ENCODE results near the gene RBBP6. TPM values are rescaled to one million over a fixed set of nuclear protein-coding genes. Genes with fewer than 3 reads are reported as not detected.

RBBP6 gene
- total and polyA plus RNA-seq, 9 of the 15 experiments (the other 6 are each of a cell fraction or from before 2014, with no cell fraction given), result 19.2 to 76.6 (median 42.7) TPM

DNA sequence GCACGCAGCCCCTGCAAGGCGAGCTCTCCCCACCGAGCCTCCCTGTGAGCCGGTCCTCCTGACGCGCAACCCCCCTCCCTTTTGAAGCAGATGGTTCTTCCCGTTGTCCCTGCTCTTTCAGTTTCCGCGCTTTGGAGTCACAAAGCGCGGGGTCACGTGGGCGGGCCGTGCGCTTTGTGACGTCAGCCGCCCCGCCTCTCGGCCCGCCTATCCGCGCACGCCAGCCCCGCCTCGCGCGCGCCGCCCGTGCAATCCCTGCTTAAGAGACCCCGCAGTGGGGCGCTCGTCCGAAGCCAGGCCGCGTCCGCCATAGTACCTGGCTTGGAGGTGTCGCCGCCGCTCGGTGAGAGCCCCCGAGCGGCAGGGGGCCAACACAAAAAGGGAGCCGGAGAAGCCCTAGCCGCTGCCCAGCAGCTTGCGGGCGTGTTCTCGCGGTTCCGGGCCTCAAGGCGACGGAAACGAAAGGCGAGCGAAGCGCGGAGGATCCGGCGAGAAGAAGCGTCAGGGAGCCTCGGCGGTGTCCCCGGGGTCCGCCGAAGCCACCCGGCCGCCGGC, at the start of gene RBBP6 (continued):
- no peak for TF ChIP-seq ZNF282 (CRISPR knock-in tag; IDR thresholded peaks at IDR 0.05)
- no peak for TF ChIP-seq TCF7 (IDR thresholded peaks at IDR 0.05; ENCODE audit: borderline replicate concordance)
- TF ChIP-seq, protein P1, sequence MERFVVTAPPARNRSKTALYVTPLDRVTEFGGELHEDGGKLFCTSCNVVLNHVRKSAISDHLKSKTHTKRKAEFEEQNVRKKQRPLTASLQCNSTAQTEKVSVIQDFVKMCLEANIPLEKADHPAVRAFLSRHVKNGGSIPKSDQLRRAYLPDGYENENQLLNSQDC (CRISPR knock-in tag; IDR thresholded peaks at IDR 0.05), result peak; percentile 79; the same call in 1 of the 2 replicates
- TF ChIP-seq, protein P2, sequence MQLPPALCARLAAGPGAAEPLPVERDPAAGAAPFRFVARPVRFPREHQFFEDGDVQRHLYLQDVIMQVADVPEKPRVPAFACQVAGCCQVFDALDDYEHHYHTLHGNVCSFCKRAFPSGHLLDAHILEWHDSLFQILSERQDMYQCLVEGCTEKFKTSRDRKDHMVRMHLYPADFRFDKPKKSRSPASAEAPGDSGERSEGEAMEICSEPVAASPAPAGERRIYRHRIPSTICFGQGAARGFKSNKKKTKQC (CRISPR knock-in tag; IDR thresholded peaks at IDR 0.05), result peak; percentile 24; the same call in 1 of the 2 replicates
- 0 out of 2 replicates have a peak, but pooled peaks have one; percentile 47 for TF ChIP-seq GTF2A2 (tag; IDR thresholded peaks at IDR 0.05)
- TF ChIP-seq, protein P3, sequence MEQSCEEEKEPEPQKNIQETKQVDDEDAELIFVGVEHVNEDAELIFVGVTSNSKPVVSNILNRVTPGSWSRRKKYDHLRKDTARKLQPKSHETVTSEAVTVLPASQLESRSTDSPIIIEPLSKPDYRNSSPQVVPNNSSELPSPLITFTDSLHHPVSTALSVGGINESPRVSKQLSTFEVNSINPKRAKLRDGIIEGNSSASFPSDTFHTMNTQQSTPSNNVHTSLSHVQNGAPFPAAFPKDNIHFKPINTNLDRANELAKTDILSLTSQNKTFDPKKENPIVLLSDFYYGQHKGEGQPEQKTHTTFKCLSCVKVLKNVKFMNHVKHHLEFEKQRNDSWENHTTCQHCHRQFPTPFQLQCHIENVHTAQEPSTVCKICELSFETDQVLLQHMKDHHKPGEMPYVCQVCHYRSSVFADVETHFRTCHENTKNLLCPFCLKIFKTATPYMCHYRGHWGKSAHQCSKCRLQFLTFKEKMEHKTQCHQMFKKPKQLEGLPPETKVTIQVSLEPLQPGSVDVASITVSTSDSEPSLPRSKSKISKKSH (CRISPR knock-in tag; IDR thresholded peaks at IDR 0.05), result no peak
- no peak for TF ChIP-seq HNRNPK (IDR thresholded peaks at IDR 0.05; ENCODE audit: low read depth, low read length, poor library complexity, severe bottlenecking)
- no peak for TF ChIP-seq TSC22D4 (tag; IDR thresholded peaks at IDR 0.05)
- TF ChIP-seq, protein P4, sequence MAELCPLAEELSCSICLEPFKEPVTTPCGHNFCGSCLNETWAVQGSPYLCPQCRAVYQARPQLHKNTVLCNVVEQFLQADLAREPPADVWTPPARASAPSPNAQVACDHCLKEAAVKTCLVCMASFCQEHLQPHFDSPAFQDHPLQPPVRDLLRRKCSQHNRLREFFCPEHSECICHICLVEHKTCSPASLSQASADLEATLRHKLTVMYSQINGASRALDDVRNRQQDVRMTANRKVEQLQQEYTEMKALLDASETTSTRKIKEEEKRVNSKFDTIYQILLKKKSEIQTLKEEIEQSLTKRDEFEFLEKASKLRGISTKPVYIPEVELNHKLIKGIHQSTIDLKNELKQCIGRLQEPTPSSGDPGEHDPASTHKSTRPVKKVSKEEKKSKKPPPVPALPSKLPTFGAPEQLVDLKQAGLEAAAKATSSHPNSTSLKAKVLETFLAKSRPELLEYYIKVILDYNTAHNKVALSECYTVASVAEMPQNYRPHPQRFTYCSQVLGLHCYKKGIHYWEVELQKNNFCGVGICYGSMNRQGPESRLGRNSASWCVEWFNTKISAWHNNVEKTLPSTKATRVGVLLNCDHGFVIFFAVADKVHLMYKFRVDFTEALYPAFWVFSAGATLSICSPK (IDR thresholded peaks at IDR 0.05; ENCODE audit: borderline replicate concordance), result no peak
- no peak for TF ChIP-seq ZNF239 (CRISPR knock-in tag; IDR thresholded peaks at IDR 0.05)
- TF ChIP-seq, protein P5, sequence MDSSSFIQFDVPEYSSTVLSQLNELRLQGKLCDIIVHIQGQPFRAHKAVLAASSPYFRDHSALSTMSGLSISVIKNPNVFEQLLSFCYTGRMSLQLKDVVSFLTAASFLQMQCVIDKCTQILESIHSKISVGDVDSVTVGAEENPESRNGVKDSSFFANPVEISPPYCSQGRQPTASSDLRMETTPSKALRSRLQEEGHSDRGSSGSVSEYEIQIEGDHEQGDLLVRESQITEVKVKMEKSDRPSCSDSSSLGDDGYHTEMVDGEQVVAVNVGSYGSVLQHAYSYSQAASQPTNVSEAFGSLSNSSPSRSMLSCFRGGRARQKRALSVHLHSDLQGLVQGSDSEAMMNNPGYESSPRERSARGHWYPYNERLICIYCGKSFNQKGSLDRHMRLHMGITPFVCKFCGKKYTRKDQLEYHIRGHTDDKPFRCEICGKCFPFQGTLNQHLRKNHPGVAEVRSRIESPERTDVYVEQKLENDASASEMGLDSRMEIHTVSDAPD (CRISPR knock-in tag; IDR thresholded peaks at IDR 0.05), result no peak
- TF ChIP-seq, protein P6, sequence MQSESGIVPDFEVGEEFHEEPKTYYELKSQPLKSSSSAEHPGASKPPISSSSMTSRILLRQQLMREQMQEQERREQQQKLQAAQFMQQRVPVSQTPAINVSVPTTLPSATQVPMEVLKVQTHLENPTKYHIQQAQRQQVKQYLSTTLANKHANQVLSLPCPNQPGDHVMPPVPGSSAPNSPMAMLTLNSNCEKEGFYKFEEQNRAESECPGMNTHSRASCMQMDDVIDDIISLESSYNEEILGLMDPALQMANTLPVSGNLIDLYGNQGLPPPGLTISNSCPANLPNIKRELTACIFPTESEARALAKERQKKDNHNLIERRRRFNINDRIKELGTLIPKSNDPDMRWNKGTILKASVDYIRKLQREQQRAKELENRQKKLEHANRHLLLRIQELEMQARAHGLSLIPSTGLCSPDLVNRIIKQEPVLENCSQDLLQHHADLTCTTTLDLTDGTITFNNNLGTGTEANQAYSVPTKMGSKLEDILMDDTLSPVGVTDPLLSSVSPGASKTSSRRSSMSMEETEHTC (IDR thresholded peaks at IDR 0.05), result peak; percentile 39; the same call in 1 of the 2 replicates
- TF ChIP-seq, protein P7, sequence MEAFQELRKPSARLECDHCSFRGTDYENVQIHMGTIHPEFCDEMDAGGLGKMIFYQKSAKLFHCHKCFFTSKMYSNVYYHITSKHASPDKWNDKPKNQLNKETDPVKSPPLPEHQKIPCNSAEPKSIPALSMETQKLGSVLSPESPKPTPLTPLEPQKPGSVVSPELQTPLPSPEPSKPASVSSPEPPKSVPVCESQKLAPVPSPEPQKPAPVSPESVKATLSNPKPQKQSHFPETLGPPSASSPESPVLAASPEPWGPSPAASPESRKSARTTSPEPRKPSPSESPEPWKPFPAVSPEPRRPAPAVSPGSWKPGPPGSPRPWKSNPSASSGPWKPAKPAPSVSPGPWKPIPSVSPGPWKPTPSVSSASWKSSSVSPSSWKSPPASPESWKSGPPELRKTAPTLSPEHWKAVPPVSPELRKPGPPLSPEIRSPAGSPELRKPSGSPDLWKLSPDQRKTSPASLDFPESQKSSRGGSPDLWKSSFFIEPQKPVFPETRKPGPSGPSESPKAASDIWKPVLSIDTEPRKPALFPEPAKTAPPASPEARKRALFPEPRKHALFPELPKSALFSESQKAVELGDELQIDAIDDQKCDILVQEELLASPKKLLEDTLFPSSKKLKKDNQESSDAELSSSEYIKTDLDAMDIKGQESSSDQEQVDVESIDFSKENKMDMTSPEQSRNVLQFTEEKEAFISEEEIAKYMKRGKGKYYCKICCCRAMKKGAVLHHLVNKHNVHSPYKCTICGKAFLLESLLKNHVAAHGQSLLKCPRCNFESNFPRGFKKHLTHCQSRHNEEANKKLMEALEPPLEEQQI (IDR thresholded peaks at IDR 0.05), result no peak
- TF ChIP-seq ZNF174 (CRISPR knock-in tag; IDR thresholded peaks at IDR 0.05), result no peak
- TF ChIP-seq, protein P8, sequence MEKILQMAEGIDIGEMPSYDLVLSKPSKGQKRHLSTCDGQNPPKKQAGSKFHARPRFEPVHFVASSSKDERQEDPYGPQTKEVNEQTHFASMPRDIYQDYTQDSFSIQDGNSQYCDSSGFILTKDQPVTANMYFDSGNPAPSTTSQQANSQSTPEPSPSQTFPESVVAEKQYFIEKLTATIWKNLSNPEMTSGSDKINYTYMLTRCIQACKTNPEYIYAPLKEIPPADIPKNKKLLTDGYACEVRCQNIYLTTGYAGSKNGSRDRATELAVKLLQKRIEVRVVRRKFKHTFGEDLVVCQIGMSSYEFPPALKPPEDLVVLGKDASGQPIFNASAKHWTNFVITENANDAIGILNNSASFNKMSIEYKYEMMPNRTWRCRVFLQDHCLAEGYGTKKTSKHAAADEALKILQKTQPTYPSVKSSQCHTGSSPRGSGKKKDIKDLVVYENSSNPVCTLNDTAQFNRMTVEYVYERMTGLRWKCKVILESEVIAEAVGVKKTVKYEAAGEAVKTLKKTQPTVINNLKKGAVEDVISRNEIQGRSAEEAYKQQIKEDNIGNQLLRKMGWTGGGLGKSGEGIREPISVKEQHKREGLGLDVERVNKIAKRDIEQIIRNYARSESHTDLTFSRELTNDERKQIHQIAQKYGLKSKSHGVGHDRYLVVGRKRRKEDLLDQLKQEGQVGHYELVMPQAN (IDR thresholded peaks at IDR 0.05; ENCODE audit: borderline replicate concordance), result no peak
